Kidney (tissue), 14 donors: Measurements from ENCODE around the gene FANCD2. TPM values are rescaled to one million over a fixed set of nuclear protein-coding genes. Genes with fewer than 3 reads are reported as not detected.

Source experiments
- DNase-seq, 5 donors: peaks; one replicate each; pipeline ENCODE4 v3.0.0-alpha.2; 2013 to 2020
- FAIRE-seq: peaks from 2 replicates; lab custom pipeline; 2012; peaks lifted over from hg19 to GRCh38; lab: Jason Lieb, UNC
- H3K27ac ChIP-seq, 2 donors: one replicate each; pipeline ENCODE4 v1.7.0; 2013; ENCODE audit warnings: low read depth in 2 of 2, low read length in 2 of 2, inconsistent platforms in 1 of 2
- H3K27me3 ChIP-seq: one replicate; pipeline ENCODE4 v1.7.1; 2013; ENCODE audit warnings: low read length, inconsistent platforms; ENCODE audit not compliant: control insufficient read depth, insufficient read depth
- H3K36me3 ChIP-seq, 3 donors: one replicate each; pipeline versions ENCODE4 v1.7.0 to v1.7.1; 2013; ENCODE audit warnings: low read length in 3 of 3, control low read depth in 1 of 3, inconsistent platforms in 1 of 3; ENCODE audit not compliant: insufficient read depth in 3 of 3, control insufficient read depth in 2 of 3
- H3K4me1 ChIP-seq, 3 donors: one replicate each; pipeline versions ENCODE4 v1.7.0 to v1.7.1; 2013; ENCODE audit warnings: low read length in 3 of 3, inconsistent platforms in 1 of 3, low read depth in 1 of 3; ENCODE audit not compliant: control insufficient read depth in 2 of 3, insufficient read depth in 2 of 3
- H3K4me3 ChIP-seq, 3 donors: one replicate each; pipeline versions ENCODE4 v1.7.0 to v1.8.1; 2013; ENCODE audit warnings: low read length in 3 of 3, control low read depth in 1 of 3, inconsistent platforms in 1 of 3
- H3K9ac ChIP-seq, 3 donors: one replicate each; pipeline versions ENCODE4 v1.7.0 to v1.7.1; 2013; ENCODE audit warnings: low read length in 3 of 3, control low read depth in 1 of 3, inconsistent platforms in 1 of 3
- H3K9me3 ChIP-seq, 3 donors: one replicate each; pipeline versions ENCODE4 v1.7.0 to v1.7.1; 2013; ENCODE audit warnings: low read length in 3 of 3, control low read depth in 1 of 3, inconsistent platforms in 1 of 3; ENCODE audit not compliant: control insufficient read depth in 2 of 3, insufficient read depth in 1 of 3
- intact Hi-C: fragments of 100-400 bp; cut with DNase I; formaldehyde crosslinking; loops from one replicate; pipeline ENCODE4 v1.11.1; 2022
- polyA plus RNA-seq: library from polyadenylated mRNA; stranded (reverse); fragments of 350-450 nt; fragmentation: Illumina TruSeq; extraction: RNeasy Lipid Tissue Mini Kit (QIAGEN cat#74804); gene quantifications from one replicate; pipeline ENCODE4 v1.2.3, GENCODE V29; 2014; ENCODE audit warnings: low read depth, low replicate concordance; ENCODE audit not compliant: insufficient read depth
- total RNA-seq: library from RNA; stranded (reverse); fragmentation: NEBNext Ultra II Directional; extraction: Animal tissue kit (Norgen Biotek cat#: 25700); gene quantifications from one replicate; pipeline ENCODE4 v1.2.1, GENCODE V29; 2021
- TF ChIP-seq, protein P1 (sequence below): IDR thresholded peaks from 3 replicates; pipeline ENCODE4 v1.5.1; 2012; ENCODE audit warnings: mild to moderate bottlenecking, moderate library complexity, borderline replicate concordance; ENCODE audit not compliant: insufficient read depth; ENCODE audit errors: extremely low read depth
- donor health status: control.
- donor health status: control.
- donor health status: control.
- donor health status: control.
- donor health status: control.
- donor health status: DM: yes; HTN: yes; CAD: no.
- donor health status: Normal renal cell carcinoma (clear cell type).

Gene FANCD2
- total and polyA plus RNA-seq, 2 donors from 2014 or later: 0.86 to 4.8 TPM

DNA sequence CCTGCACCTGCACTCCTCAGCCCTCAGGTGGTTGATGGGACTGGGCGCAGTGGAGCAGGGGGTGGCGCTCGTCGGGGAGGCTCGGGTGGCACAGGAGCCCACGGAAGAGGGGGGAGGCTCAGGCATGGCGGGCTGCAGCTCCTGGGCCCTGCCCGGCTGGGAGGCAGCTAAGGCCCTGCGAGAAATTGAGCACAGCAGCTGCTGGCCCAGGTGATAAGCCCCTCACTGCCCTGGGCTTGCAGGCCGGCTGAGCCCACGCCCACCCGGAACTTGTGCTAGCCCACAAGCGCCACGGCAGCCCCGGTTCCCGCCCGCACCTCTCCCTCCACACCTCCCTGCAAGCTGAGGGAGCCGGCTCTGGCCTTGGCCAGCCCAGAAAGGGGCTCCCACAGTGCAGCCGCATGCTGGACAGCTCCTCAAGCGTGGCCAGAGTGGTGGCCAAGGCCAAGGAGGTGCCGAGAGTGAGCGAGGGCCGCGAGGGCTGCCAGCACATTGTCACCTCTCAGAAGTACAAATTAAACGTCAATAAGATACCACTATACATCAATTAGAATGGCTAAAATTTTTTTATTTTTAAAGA lies 110.3 kb downstream of the FANCD2 start:
- Histone ChIP-seq H3K4me3 (no peak overlapping the region), H3K9ac (no peak overlapping the region), H3K36me3 (no peaks in the 10 kb centered on the region), H3K27me3 (no peaks in the 10 kb centered on the region), H3K4me1 (no peaks in the 10 kb centered on the region), H3K9me3 (no peaks in the 10 kb centered on the region), H3K27ac (no peak overlapping the region)
- DNase-seq: no peak
- intact Hi-C loops: no loop called here
- TF ChIP-seq, protein P1, sequence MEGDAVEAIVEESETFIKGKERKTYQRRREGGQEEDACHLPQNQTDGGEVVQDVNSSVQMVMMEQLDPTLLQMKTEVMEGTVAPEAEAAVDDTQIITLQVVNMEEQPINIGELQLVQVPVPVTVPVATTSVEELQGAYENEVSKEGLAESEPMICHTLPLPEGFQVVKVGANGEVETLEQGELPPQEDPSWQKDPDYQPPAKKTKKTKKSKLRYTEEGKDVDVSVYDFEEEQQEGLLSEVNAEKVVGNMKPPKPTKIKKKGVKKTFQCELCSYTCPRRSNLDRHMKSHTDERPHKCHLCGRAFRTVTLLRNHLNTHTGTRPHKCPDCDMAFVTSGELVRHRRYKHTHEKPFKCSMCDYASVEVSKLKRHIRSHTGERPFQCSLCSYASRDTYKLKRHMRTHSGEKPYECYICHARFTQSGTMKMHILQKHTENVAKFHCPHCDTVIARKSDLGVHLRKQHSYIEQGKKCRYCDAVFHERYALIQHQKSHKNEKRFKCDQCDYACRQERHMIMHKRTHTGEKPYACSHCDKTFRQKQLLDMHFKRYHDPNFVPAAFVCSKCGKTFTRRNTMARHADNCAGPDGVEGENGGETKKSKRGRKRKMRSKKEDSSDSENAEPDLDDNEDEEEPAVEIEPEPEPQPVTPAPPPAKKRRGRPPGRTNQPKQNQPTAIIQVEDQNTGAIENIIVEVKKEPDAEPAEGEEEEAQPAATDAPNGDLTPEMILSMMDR: no peak
- FAIRE-seq: no peak

DNA sequence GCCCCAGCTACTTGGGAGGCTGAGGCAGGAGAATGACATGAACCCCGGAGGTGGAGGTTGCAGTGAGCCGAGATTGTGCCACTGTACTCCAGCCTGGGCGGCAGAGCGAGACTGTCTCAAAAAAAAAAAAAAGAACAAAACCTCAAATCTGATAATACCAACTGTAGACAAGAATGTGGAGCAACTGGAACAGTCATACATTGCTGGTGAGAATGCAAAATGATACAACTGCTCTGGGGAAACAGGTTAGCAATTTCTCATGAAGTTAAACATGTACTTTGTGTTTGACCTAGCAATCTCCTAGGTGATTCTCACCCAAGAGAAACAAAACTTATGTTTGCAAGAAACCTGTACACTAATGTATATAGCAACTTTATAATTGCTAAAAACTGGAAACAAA lies 110.9 kb downstream of the FANCD2 start:
- Histone ChIP-seq H3K4me3 (no peak overlapping the region), H3K9ac (no peak overlapping the region), H3K9me3 (no peaks in the 10 kb centered on the region), H3K27me3 (no peaks in the 10 kb centered on the region), H3K36me3 (no peaks in the 10 kb centered on the region), H3K27ac (no peak overlapping the region), H3K4me1 (no peaks in the 10 kb centered on the region)
- TF ChIP-seq, protein P1: no peak
- no peak for FAIRE-seq
- no peak for DNase-seq
- intact Hi-C loops: no loop called here

DNA sequence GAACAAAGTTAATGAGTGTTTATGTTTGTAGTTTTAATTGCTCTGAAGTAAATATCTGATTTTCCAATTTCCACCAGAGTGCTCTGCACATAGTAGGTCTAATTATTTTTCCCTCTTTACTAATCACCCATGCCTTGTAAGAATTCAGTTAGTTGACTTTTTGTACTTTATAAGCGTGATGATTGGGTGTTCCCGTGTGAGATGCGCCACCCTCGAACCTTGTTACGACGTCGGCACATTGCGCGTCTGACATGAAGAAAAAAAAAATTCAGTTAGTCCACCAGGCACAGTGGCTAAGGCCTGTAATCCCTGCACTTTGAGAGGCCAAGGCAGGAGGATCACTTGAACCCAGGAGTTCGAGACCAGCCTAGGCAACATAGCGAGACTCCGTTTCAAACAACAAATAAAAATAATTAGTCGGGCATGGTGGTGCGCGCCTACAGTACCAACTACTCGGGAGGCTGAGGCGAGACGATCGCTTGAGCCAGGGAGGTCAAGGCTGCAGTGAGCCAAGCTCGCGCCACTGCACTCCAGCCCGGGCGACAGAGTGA lies 114.8 kb downstream of the FANCD2 start:
- FAIRE-seq: no peak
- DNase-seq: peak in 1 of 5 donors; percentile 76
- H3K27ac ChIP-seq: peak overlapping the region in 1 of 2 donors; percentile 76
- no peaks in the 10 kb centered on the region for H3K27me3 ChIP-seq
- H3K36me3 ChIP-seq: no peaks in the 10 kb centered on the region
- H3K9ac ChIP-seq: no peak overlapping the region
- intact Hi-C loops: no loop called here
- peak overlapping the region in 2 of 3 donors; percentile 63 to 79 for H3K4me3 ChIP-seq
- no peaks in the 10 kb centered on the region for H3K9me3 ChIP-seq
- TF ChIP-seq, protein P1: no peak
- H3K4me1 ChIP-seq: peaks cover 0 to 13% (median 0%) of the 10 kb centered on the region in 3 donors
